HCT116 (cell line): Measurements from ENCODE around the gene ZMYM4.

ENCODE experiments used
- CTCF ChIP-seq, 3 experiments: fragments of 200-600 bp in 1 of 3; sonication (generic) in 1 of 3; IDR thresholded peaks in 2 of 3; conservative IDR thresholded peaks in 1 of 3; 2 replicates each; pipeline ENCODE4 v1.5.1; 2012 to 2017; ENCODE audit warnings: low read depth in 2 of 3, low read length in 2 of 3, antibody characterized with exemption in 1 of 3, borderline replicate concordance in 1 of 3, control low read depth in 1 of 3, mild to moderate bottlenecking in 1 of 3, mixed read lengths in 1 of 3, mixed run types in 1 of 3, moderate library complexity in 1 of 3; ENCODE audit not compliant: insufficient read depth in 1 of 3
- YY1 ChIP-seq: IDR thresholded peaks from 2 replicates; pipeline ENCODE4 v1.6.1; 2011; ENCODE audit warnings: low read length, low read depth, moderate library complexity, mild to moderate bottlenecking; ENCODE audit not compliant: insufficient replicate concordance; ENCODE audit errors: extremely low read depth
- ZFX ChIP-seq: fragments of 450-650 bp; IDR thresholded peaks from 2 replicates; pipeline ENCODE4 v1.6.1; 2017

GRCh38 chr1:35298464-35298863, 30.0 kb downstream of the ZMYM4 start:
- TF ChIP-seq ZFX (no peak), YY1 (no peak), CTCF (IDR thresholded peaks at IDR 0.05 in 2 of 3, conservative IDR thresholded peaks at IDR 0.05 in 1 of 3; ENCODE audit: borderline replicate concordance in 1 of 3, insufficient read depth in 1 of 3, low read depth in 2 of 3, low read length in 2 of 3) (peak; percentile 33 to 50 (median 40); a peak in 5 of 6 replicates)
